GM04503 (cell line): Measurements from ENCODE around the gene UACA.

Source experiments
- DNase-seq: peaks from one replicate; pipeline ENCODE4 v3.0.0-alpha.2; 2012; ENCODE audit warnings: low read depth

UACA gene

DNA sequence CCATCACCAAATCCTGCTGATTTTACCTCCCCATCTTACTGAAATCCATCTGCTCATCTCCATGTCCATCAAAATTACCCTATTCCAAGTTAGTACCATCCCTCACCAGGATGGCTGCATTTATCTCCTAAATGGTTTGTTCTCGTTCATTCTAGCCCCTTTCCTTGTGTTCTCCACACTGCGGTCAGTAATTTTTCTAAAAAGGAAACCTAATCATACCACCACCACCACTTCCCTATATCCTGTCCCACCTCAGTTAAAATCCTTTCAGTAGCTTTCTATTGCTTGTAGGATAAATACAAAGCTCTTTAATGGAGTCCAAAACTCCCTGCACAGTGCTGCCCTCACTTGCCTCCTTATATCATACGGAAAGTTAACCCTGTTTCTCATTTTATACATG, 51.1 kb downstream of the UACA start:
- DNase-seq: no peak

GRCh38 chr15:70710714-70711113, 52.6 kb downstream of the UACA start:
- DNase-seq: no peak

DNA sequence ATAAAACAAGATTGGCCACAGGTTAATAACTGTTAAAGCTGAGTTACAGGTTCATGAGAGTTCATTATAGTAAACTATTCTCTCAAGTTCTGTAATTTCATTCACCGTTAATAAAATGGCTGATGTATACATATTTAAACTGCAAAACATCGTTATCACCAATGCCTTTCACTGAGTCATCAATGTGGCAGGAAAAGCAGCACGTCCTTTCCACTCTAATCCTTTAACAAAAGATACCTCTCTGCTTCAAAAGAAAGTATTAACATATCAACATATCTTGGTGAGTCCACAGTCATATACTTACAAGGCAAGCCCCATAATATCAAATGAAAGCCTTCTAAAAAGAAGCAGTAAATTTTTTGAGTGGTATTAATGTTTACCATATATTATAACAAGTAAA, 54.5 kb downstream of the UACA start:
- DNase-seq: no peak

GRCh38 chr15:70707686-70708300, 55.6 kb downstream of the UACA start:
- no peak for DNase-seq

DNA sequence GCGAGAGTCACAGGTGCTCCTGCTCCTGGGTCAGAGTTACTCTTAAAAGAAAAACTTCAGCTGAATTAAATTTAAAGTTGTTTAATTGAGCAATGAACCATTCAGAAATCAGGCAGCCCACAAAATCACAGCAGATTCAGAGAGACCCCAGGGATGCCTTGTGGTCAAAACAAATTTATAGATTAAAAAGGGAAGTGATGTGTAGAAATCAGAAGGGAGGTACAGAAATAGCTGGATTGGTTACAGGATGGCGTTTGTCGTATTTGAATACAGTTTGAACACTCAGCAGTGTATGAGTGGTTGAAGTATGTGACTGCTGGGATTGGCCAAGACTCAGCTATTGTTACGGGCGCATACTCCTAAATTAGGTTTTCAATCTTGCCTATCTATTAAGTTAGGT, 58.6 kb downstream of the UACA start:
- no peak for DNase-seq

DNA sequence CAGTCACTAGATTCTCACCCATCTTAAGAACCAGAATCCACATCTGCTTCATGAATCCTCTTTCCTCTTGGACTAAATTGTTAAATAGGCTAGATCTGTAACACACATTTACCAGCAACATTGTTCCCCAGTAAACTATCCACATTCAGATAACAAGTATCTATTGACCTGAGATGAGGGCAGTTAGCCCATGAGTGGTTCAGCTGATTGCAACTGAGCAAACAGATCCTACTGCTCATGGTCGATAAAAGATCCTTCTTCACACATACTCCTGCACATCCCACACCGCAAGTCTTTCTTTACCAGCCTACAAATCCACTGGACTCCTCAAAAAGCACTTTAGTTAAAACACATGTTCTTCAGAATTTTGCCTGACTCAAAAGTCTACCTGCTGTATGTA, 59.2 kb downstream of the UACA start:
- no peak for DNase-seq

DNA sequence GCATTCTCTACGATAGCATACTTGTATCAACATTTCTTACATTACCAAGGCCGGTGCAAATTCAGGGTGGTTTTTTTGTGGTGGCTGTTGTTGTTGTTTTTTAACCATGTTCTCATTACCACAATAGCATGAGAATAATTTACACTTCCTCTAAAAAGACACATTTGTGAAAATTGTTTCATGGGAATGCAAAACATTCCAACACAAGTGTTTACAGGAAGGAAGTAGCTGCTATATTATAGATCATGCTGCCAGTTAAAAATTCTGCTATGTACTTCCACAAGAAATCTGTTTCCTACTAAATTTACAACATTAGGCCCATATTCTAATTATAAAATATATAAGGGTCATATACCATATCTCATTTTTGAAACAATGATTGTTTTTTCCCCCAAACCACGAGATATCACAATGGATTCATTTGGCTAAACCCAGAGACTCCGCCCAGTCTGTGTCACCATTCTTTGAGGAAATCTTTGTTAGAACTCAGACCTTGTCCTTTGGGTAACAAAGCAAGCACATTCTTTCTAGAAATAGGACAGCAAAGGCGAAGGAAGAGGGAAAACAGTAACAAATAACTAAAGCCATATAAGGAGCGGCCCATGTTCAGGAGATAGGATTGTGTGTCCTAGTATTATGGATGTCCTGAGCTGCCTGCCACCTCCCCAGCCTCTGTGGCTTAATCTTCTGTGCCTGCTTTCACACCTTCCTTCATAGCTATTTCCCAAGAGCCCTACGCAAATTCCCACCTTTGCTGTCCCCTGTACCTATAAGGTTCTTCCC, 60.1 kb downstream of the UACA start:
- no peak for DNase-seq

- no peak for DNase-seq
Measured at GRCh38 chr15:70702584-70702983, 60.8 kb downstream of the UACA start.

GRCh38 chr15:70701891-70702568, 61.3 kb downstream of the UACA start:
- no peak for DNase-seq

DNA sequence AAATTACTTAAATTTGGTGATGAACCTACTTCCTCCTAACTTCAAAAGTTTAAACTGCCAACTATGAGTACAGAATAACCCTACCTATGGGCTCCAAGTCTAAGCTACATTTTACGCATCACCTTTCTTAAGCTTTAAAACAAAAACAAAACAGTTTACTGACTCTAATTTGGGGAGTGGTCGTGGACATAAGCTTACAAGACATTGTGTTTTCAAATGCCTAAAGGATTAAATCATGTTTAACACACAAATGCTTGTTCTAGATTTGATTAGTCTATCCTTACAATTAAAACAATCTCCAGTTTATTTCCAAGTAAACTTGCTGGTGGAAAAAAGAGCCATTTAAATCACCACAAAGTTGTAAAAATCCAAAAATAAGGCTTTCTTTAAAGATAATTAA, 62.2 kb downstream of the UACA start:
- no peak for DNase-seq

DNA sequence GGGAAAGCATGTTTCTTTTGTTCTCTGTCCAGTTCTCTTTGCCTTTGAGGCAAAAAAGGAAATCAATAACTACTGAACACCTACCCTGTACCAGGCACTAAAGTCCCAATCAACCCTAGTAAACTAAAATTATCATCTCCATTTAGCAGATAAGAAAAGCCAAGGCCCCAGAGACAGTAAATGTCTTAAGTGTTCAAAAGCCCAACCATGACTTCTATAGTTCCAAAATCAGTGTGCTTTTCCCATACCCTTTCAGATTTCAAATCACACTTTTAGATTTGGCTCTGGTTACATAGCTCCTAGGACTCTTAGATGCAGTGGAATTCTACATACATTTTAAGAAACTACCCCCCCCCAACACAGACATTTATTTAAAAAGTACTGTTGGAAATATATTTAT, 63.5 kb downstream of the UACA start:
- no peak for DNase-seq

GRCh38 chr15:70698836-70699390, 64.4 kb downstream of the UACA start:
- no peak for DNase-seq

GRCh38 chr15:70698426-70698825, 64.9 kb downstream of the UACA start:
- no peak for DNase-seq

DNA sequence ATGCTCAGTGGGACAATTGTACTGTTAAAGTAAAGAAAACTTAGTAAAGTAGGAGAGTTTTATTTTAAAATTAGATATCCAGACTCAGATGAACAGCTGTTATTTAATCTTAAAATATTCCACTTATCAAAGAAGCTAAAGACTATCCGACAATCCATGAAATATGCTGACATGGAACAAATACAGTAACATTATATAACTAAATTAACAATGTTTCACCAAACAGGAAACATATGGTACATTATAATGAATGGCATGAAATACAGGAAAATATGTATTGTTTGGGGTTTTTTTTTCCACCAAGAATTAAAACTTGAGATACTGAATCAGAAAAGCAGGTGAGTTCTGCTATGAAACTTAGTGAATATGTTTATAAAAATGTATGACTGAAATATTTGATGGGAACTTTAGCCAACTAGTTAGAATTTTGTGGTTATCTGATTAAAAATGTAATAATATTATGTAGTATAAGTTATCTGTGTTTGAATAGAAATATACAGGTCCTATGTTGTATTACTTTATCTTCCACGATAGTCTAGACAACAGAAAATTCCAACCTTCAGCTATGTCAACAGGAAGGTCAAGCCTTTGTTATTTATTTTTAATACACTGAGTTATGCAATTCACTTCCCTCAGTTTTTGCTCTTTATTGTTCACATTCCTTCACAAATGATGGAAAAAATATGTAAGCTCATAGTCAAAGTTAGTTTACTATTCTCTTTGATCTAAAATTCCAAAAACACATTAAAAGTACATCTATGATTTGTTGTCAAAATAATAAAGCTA, 72.7 kb downstream of the UACA start:
- DNase-seq: no peak

DNA sequence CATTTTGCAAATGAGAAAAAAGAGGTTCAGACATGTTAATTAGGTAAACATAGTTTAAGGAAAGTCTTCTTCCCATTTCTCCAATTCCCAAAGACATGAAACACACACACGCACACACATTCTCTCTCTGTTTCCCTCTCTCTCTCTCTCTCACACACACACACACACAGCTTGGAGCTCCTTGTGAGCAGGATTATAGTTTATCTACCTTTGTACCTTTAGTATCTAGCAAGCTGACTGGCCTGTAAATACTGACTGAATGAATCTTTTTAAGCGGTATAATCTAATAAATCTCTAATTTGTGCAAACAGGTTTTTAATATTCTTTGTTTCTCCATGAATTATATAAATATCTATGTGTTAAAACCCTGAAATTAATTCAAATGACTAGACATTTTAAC, 73.3 kb downstream of the UACA start:
- DNase-seq: no peak

DNA sequence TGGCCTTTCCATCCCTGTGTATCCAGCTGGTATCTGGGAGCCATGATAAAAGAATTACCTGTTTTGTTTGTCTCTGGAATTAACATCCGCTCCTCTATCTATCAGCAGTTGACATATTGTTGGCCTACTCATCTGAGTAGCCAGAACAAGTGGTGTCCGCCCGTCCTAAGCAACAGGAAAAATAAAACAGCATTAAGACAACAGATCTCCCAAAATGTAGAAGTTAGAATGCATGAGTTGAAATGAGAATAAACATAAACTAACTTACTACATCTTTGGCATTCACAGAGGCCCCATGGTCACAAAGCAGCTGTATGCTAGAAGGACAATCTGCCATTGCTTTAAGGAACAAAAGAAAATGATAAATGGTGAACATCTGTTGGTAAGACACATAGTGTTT, 75.9 kb downstream of the UACA start:
- DNase-seq: no peak

GRCh38 chr15:70680817-70681216, 82.5 kb downstream of the UACA start:
- DNase-seq: no peak

GRCh38 chr15:70679919-70680231, 83.5 kb downstream of the UACA start:
- no peak for DNase-seq

DNA sequence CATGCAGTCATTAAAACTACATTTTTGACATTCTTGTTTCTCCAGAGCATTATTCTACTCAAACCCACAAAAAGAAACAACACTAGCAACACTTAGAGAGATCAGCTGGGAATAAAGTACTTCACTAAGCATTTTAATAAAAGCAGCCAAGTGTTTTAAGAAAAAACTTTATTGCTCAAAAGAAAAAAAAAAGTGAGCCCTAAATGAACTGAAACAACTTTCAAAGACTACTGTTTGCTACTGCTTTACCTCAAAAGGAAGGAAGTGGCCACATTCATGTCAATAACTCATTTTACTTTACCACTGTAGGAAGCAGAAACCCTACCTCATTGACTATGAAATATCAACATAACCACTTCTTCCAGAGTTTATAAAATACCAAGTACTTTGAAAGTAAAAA, 91.3 kb downstream of the UACA start:
- DNase-seq: peak; percentile 12

GRCh38 chr15:70670680-70671079, 92.7 kb downstream of the UACA start:
- DNase-seq: no peak

DNA sequence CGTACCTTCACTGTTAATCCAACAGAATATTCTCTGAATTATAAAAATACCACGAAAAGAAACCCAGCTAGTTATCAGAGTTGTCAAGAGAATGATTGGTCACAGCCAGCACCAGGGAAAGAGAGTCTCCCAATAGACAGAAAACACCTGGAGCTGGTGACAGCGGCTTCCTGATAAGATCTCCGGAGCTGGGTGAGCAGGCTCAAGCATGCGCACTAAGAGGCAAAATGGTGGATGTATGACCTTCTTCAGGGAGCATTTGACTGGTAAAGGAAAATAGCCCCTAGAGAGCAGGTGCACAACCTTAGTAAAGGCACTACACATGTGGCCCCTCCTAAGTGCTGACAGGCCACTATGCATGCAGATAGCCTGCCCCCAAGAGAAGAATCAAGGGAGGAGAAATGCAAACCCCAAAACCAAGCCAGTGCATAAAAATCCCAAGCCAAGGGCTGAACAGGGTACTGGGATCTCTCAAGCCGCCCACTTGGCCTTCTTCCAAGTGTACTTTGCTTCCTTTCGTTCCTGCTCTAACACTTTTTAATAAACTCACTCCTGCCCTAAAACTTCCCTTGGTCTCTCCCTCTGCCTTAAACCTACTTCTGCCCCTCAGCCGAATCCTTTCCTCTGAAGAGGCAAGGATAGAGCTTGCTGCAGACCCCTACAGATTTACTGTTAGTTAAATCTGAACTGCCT, 93.2 kb downstream of the UACA start:
- no peak for DNase-seq
